Measurements from ENCODE around the gene LRPAP1. TPM values are rescaled to one million over a fixed set of nuclear protein-coding genes. Genes with fewer than 3 reads are reported as not detected.

The LRPAP1 gene
- total RNA-seq, 1 experiment from 2014 or later = 109 TPM

DNA sequence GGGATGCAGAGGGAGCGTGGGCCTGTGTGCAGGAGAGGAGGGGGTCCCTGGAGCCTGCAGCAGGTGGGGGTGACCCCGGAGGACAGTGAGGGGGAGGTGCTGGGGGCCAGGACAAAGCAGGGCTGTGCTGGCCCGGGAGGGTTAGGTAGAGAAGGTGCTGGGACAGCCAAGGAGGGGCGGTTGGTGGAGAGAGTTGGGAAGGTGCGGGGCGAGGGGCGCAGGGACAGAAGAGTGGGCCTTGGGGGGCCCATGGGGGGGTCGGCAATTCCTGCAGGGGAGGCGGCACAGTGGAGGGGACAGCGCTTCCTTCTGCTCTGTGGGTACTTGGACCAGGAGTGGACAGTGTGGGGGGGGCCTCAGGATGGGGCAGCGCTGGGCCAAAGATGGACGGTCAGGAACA, 32.5 kb downstream of the LRPAP1 start:
- POLR2A ChIA-PET = no interaction called here

More for the DNA sequence above, 32.5 kb downstream of the LRPAP1 start:
- TF ChIP-seq SP1 (IDR thresholded peaks at IDR 0.05; ENCODE audit: low read depth) (no peak), POLR2AphosphoS5 (IDR thresholded peaks at IDR 0.05; ENCODE audit: low read depth, low read length) (no peak), ZFX (IDR thresholded peaks at IDR 0.05) (no peak), CEBPB (IDR thresholded peaks at IDR 0.05; ENCODE audit: low read depth) (no peak)
- TF ChIP-seq, protein P1, sequence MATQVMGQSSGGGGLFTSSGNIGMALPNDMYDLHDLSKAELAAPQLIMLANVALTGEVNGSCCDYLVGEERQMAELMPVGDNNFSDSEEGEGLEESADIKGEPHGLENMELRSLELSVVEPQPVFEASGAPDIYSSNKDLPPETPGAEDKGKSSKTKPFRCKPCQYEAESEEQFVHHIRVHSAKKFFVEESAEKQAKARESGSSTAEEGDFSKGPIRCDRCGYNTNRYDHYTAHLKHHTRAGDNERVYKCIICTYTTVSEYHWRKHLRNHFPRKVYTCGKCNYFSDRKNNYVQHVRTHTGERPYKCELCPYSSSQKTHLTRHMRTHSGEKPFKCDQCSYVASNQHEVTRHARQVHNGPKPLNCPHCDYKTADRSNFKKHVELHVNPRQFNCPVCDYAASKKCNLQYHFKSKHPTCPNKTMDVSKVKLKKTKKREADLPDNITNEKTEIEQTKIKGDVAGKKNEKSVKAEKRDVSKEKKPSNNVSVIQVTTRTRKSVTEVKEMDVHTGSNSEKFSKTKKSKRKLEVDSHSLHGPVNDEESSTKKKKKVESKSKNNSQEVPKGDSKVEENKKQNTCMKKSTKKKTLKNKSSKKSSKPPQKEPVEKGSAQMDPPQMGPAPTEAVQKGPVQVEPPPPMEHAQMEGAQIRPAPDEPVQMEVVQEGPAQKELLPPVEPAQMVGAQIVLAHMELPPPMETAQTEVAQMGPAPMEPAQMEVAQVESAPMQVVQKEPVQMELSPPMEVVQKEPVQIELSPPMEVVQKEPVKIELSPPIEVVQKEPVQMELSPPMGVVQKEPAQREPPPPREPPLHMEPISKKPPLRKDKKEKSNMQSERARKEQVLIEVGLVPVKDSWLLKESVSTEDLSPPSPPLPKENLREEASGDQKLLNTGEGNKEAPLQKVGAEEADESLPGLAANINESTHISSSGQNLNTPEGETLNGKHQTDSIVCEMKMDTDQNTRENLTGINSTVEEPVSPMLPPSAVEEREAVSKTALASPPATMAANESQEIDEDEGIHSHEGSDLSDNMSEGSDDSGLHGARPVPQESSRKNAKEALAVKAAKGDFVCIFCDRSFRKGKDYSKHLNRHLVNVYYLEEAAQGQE (IDR thresholded peaks at IDR 0.05; ENCODE audit: low read depth) = no peak
- TF ChIP-seq, protein P2, sequence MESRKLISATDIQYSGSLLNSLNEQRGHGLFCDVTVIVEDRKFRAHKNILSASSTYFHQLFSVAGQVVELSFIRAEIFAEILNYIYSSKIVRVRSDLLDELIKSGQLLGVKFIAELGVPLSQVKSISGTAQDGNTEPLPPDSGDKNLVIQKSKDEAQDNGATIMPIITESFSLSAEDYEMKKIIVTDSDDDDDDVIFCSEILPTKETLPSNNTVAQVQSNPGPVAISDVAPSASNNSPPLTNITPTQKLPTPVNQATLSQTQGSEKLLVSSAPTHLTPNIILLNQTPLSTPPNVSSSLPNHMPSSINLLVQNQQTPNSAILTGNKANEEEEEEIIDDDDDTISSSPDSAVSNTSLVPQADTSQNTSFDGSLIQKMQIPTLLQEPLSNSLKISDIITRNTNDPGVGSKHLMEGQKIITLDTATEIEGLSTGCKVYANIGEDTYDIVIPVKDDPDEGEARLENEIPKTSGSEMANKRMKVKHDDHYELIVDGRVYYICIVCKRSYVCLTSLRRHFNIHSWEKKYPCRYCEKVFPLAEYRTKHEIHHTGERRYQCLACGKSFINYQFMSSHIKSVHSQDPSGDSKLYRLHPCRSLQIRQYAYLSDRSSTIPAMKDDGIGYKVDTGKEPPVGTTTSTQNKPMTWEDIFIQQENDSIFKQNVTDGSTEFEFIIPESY (IDR thresholded peaks at IDR 0.05; ENCODE audit: extremely low read depth, insufficient replicate concordance, low read length) = no peak
- BruUV-seq (replicated peaks) = no TSS peak
- no peak overlapping the region for H3K4me3 ChIP-seq (replicated peaks in 1 of 2; ENCODE audit: low read depth in 1 of 2, low read length in 2 of 2)
- ChIA-PET RAD21 (ENCODE audit: low non-redundant PET in 1 of 2, low total read pairs in 2 of 2, uncharacterized antibody in 2 of 2, unreplicated experiment in 2 of 2) (no interaction called here), CTCF (no interaction called here)
- H3K9ac ChIP-seq (ENCODE audit: low read length) = no peak overlapping the region
- no peak overlapping the region for H3K27ac ChIP-seq (ENCODE audit: low read depth, low read length)
- H3K4me1 ChIP-seq (ENCODE audit: control insufficient read depth in 1 of 2, insufficient read depth in 2 of 2, low read length in 2 of 2) = no peaks in the 10 kb centered on the region
- no peaks in the 10 kb centered on the region for H4K20me1 ChIP-seq (ENCODE audit: insufficient read depth)
- peaks cover 16% of the 10 kb centered on the region; the same call in 1 of the 2 replicates for H3K79me2 ChIP-seq (ENCODE audit: insufficient read depth, low read length)
- no peaks in the 10 kb centered on the region for H3K9me2 ChIP-seq (ENCODE audit: insufficient read depth)
- no peaks in the 10 kb centered on the region for H3K9me3 ChIP-seq (ENCODE audit: control insufficient read depth in 1 of 2, insufficient read depth in 1 of 2, low read depth in 1 of 2, low read length in 2 of 2)
- intact Hi-C loops (cut with micrococcal nuclease) = no loop called here
- no peak overlapping the region for H2AFZ ChIP-seq (ENCODE audit: low read depth, low read length, poor library complexity, severe bottlenecking)
- H3K4me2 ChIP-seq (ENCODE audit: low read length) = no peak overlapping the region
- DNase-seq (ENCODE audit: low read depth, low spot score) = no peak
- H3K36me3 ChIP-seq (ENCODE audit: control insufficient read depth in 1 of 2, insufficient read depth in 2 of 2, low read length in 2 of 2) = peaks cover 0 to 2% of the 10 kb centered on the region in 2 experiments; a peak in 1 of 4 replicates
- ATAC-seq = no peak
- no peaks in the 10 kb centered on the region for H3K27me3 ChIP-seq (ENCODE audit: insufficient read depth, low read length)

All from HCT116 (cell line).